ENCODE results near the gene ELSPBP1. TPM values are rescaled to one million over a fixed set of nuclear protein-coding genes. Genes with fewer than 3 reads are reported as not detected.
"Not testable (repeated sequence)": the region's sequence is repeated elsewhere in the genome, so short reads cannot be mapped to it uniquely, and the experiment has no call there.

ELSPBP1 gene
- total RNA-seq, 6 donors from 2014 or later: not detected

GRCh38 chr19:48069435-48069834 lies 75.0 kb downstream of the ELSPBP1 start:
- peaks cover 0 to 35% (median 5%) of the 10 kb centered on the region in 4 donors for H3K36me3 ChIP-seq
- ATAC-seq (ENCODE audit: low FRiP score in 2 of 2) (no peak), DNase-seq (no peak)
- 76 to 84% methylated on average over 2 of the region's 2 CpGs for WGBS, 2 donors
- no peak overlapping the region for H3K27ac ChIP-seq
- TF ChIP-seq POLR2A (IDR thresholded peaks at IDR 0.05) (no peak), POLR2AphosphoS5 (IDR thresholded peaks at IDR 0.05) (no peak), CTCF (IDR thresholded peaks at IDR 0.05) (no peak), EP300 (IDR thresholded peaks at IDR 0.05) (no peak)
- no peaks in the 10 kb centered on the region for H3K27me3 ChIP-seq
- no peak overlapping the region for H3K4me3 ChIP-seq
- no peaks in the 10 kb centered on the region for H3K9me3 ChIP-seq
- no peaks in the 10 kb centered on the region for H3K4me1 ChIP-seq

- not testable (repeated sequence) for ATAC-seq (ENCODE audit: low FRiP score in 2 of 2); H3K4me1 ChIP-seq; H3K27ac ChIP-seq; H3K9me3 ChIP-seq; H3K4me3 ChIP-seq; H3K27me3 ChIP-seq; DNase-seq
- peaks cover 0 to 37% (median 7%) of the 10 kb centered on the region in 4 donors for H3K36me3 ChIP-seq
- 91 to 94% methylated on average over 3 of the region's 3 CpGs for WGBS, 2 donors
These were observed 75.8 kb downstream of the ELSPBP1 start for GRCh38 chr19:48070177-48070769.

Other genes starting within 250 kb of the ELSPBP1 start
- gene NOP53, start 249.1 kb upstream of the ELSPBP1 start, total RNA-seq: 100 to 1,000 TPM; 261 to 432 (median 282) TPM
- 100 to 1,000 TPM; 194 to 455 (median 325) TPM for gene SELENOW, start 215.9 kb upstream of the ELSPBP1 start, total RNA-seq
- gene TPRX1, start 190.1 kb upstream of the ELSPBP1 start, total RNA-seq: not detected
- gene CRX, start 172.7 kb upstream of the ELSPBP1 start, total RNA-seq: not detected
- gene TPRX2, start 135.4 kb upstream of the ELSPBP1 start, total RNA-seq: not detected
- gene SULT2A1, start 108.3 kb upstream of the ELSPBP1 start, total RNA-seq: under 1 TPM in 2 of 6 donors, not detected in 4; 0.20 to 0.31 TPM
- not detected for gene BSPH1, start 2.5 kb upstream of the ELSPBP1 start, total RNA-seq
- not detected for gene CABP5, start 49.4 kb downstream of the ELSPBP1 start, total RNA-seq
- gene PLA2G4C, start 116.2 kb downstream of the ELSPBP1 start, total RNA-seq: 10 to 100 TPM in 3 of 6 donors, 1 to 10 TPM in 3; 7.3 to 39.8 (median 14.2) TPM
- 100 to 1,000 TPM in 1 of 6 donors, 10 to 100 TPM in 5; 11.4 to 113 (median 27.8) TPM for gene LIG1, start 175.7 kb downstream of the ELSPBP1 start, total RNA-seq
- 10 to 100 TPM in 1 of 6 donors, 1 to 10 TPM in 5; 2.9 to 13.2 (median 8.0) TPM for gene ZSWIM9, start 176.0 kb downstream of the ELSPBP1 start, total RNA-seq

Data from upper lobe of left lung (tissue), 6 donors.